NCI-H1105 (cell line): ENCODE data around the gene TIMM8A.

Experiments
- DNase-seq: peaks from one replicate; lab custom pipeline; 2025; lab: John Stamatoyannopoulos, UW

TIMM8A gene

GRCh38 chrX:101348452-101349192, at the start of gene TIMM8A:
TSS of gene TIMM8A (minus strand) at chrX:101348742. CDS start at chrX:101348664, 78 bp downstream.
- peak; percentile 49 for DNase-seq

- DNase-seq: no peak
These were observed 49.2 kb upstream of the TIMM8A start for GRCh38 chrX:101397779-101398178.

- no peak for DNase-seq
These were observed 47.2 kb upstream of the TIMM8A start for GRCh38 chrX:101395789-101396188.

GRCh38 chrX:101394372-101394771, 45.8 kb upstream of the TIMM8A start:
- DNase-seq: no peak

- DNase-seq: no peak
These were observed 45.2 kb upstream of the TIMM8A start for GRCh38 chrX:101393530-101394305.

GRCh38 chrX:101391831-101392230, 43.3 kb upstream of the TIMM8A start:
- DNase-seq: no peak

GRCh38 chrX:101390664-101391525, 42.4 kb upstream of the TIMM8A start, which contains the start of gene RPL36A:
TSS of gene RPL36A (plus strand) at chrX:101391011. CDS start at chrX:101391044, 33 bp downstream.
- DNase-seq: peak; percentile 84

GRCh38 chrX:101388604-101389003, 40.1 kb upstream of the TIMM8A start:
- no peak for DNase-seq

- no peak for DNase-seq
These were observed 38.0 kb upstream of the TIMM8A start for GRCh38 chrX:101386542-101386885.

- no peak for DNase-seq
These were observed 37.4 kb upstream of the TIMM8A start, which contains the start of gene BTK for GRCh38 chrX:101385795-101386541. TSS of gene BTK (minus strand) at chrX:101386191. CDS start at chrX:101375284, 10,907 bp downstream.

- no peak for DNase-seq
These were observed 36.6 kb upstream of the TIMM8A start for GRCh38 chrX:101385026-101385684.

- no peak for DNase-seq
These were observed 35.2 kb upstream of the TIMM8A start for GRCh38 chrX:101383679-101384205.

- DNase-seq: no peak
These were observed 29.0 kb upstream of the TIMM8A start for GRCh38 chrX:101377547-101377946.

- DNase-seq: no peak
These were observed 22.5 kb upstream of the TIMM8A start for GRCh38 chrX:101370888-101371504.

GRCh38 chrX:101369687-101370086, 21.1 kb upstream of the TIMM8A start:
- no peak for DNase-seq

- DNase-seq: no peak
These were observed 20.3 kb upstream of the TIMM8A start for GRCh38 chrX:101368800-101369199.

- DNase-seq: no peak
These were observed 16.8 kb upstream of the TIMM8A start for GRCh38 chrX:101365301-101365795.

- no peak for DNase-seq
These were observed 14.2 kb upstream of the TIMM8A start for GRCh38 chrX:101362757-101363156.

- DNase-seq: no peak
These were observed 13.6 kb upstream of the TIMM8A start for GRCh38 chrX:101362116-101362515.

GRCh38 chrX:101360390-101360789, 11.8 kb upstream of the TIMM8A start:
- DNase-seq: no peak
